HG02623 (cell line): ENCODE results near the gene ERVK3-1.
A peak's percentile ranks its signal among the peaks of the same experiment; 100 is the strongest.
"Not testable (repeated sequence)": the region's sequence is repeated elsewhere in the genome, so short reads cannot be mapped to it uniquely, and the experiment has no call there.

Experiments used
- ATAC-seq: cut with Tn5 transposase; IDR thresholded peaks from one replicate; pipeline ENCODE4 v1.9.1; 2021; ENCODE audit warnings: moderate library complexity; ENCODE audit not compliant: unreplicated experiment

ERVK3-1 gene

GRCh38 chr19:58305065-58305931, at the start of gene ERVK3-1:
ERVK3-1 (plus strand) TSS chr19:58305377; CDS start chr19:58312169, 6,792 bp downstream.
- peak; percentile 96 for ATAC-seq

- ATAC-seq = not testable (repeated sequence)
Measured at GRCh38 chr19:58258259-58258658, 46.9 kb upstream of the ERVK3-1 start.

- no peak for ATAC-seq
Measured at GRCh38 chr19:58261600-58261967, 43.6 kb upstream of the ERVK3-1 start.

- ATAC-seq = no peak
Measured at GRCh38 chr19:58261968-58262921, 42.9 kb upstream of the ERVK3-1 start.

DNA sequence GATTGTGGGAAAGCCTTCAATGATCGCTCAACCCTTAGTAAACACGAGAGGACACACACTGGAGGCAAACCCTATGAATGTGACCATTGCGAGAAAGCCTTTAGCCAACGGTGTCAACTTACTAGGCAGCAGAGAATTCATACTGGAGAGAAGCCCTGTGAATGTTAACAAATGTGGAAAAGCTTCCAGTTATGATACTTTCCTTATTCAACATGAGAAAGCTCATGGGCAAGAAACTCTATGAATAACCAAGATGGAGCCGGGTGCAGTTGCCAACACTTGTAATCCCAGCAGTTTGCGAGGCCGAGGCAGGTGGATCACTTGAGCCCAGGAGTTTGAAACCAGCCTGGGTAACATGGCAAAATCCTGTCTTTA, 42.3 kb upstream of the ERVK3-1 start:
- ATAC-seq = no peak

DNA sequence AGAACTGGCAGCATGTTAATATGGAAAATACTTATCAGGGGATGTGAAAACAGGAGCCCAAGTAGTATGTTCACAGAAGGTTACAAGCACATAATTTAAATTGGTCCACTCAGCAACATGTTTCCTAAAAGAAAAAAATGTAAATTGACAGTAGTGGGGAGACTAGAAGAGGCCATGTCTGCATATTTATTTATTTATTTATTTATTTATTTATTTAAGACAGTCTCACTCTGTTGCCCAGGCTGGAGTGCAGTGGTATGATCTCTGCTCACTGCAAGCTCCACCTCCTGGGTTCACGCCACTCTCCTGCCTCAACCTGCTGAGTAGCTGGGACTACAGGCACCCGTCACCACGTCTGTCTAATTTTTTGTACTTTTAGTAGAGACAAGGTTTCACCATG, 40.1 kb upstream of the ERVK3-1 start:
- no peak for ATAC-seq

DNA sequence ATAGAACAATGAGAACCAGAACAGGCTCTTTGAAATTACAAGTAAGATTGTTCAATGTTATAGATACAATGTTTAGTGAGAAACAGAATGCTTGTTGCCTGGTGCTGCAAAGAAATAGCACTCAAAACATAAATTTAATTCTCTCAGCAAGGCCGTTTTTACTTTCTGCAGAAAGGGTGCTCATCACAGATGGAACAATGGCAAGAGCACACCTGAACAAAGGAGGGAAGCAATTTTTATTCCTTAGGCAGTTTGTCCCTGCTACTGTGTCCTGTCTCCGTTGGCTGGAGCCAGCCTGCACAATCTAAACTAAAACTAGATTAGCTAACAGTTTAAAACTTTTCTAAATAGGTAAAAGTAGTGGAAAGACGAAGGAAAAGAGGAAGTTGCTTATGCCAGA, 36.8 kb upstream of the ERVK3-1 start:
- no peak for ATAC-seq

- ATAC-seq = no peak
Measured at GRCh38 chr19:58274771-58275201, 30.4 kb upstream of the ERVK3-1 start.

DNA sequence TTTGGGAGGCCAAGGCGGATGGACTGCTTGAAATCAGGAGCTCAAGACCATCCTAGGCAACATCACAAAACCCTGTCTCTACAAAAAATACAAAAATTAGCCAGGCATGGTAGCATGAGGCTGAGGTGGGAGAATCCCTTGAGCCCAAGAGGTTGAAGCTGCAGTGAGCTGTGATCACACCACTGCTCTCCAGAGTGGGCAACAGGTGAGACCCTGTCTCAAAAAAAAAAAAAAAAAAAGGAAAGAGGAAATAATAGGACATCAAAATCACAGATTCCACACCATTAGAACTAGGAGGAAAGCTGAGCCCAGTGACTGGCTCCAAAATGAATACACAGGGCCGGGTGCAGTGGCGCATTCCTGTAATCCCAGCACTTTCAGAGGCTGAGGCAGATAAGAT, 29.6 kb upstream of the ERVK3-1 start:
- ATAC-seq = no peak

- ATAC-seq = no peak
Measured at GRCh38 chr19:58277197-58277596, 28.0 kb upstream of the ERVK3-1 start.

GRCh38 chr19:58277748-58278540, 27.2 kb upstream of the ERVK3-1 start:
- no peak for ATAC-seq

- peak; percentile 93 for ATAC-seq
Measured at GRCh38 chr19:58278541-58279041, 26.6 kb upstream of the ERVK3-1 start, which contains the start of gene ZNF8. ZNF8 (plus strand) TSS chr19:58278955; CDS start chr19:58279082, 127 bp downstream.

GRCh38 chr19:58279042-58279924, 25.9 kb upstream of the ERVK3-1 start:
- peak; percentile 9 for ATAC-seq

DNA sequence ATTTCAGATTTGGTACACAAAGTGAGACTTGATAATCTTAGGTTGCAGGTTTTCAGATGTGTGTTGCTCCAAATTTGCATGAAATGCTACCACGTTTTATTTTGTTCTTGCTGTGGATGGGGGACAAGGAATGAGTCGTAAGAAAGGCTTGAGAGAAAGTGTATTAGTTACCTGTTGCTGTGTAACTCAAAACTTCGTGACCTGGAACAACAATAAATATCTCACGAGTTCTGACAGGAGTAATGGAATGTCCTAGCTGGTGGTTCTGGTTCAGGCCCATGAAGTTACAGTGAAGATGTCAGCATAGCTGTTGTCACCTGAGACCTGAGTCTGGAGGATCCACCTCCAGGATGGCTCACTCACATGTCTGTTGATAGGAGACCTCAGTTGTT, 25.3 kb upstream of the ERVK3-1 start:
- no peak for ATAC-seq

DNA sequence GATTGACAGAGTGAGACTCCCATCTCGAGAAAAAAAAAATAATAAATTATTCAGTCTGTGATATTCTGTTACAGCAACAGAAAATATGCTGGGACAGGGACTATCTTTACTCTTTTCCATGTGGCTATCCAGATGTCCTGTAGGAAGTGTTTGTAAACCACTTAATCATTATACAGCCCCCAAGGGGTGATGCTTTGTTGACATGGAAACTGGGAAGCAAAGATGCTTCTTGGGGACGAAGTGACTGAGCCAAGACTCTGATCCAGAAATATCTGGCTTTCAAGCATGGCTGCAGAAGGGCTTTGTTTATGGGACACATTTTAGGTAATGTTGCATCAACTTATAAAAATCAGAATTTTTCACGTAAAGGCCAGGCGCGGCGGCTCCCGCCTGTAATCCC, 21.0 kb upstream of the ERVK3-1 start:
- no peak for ATAC-seq

DNA sequence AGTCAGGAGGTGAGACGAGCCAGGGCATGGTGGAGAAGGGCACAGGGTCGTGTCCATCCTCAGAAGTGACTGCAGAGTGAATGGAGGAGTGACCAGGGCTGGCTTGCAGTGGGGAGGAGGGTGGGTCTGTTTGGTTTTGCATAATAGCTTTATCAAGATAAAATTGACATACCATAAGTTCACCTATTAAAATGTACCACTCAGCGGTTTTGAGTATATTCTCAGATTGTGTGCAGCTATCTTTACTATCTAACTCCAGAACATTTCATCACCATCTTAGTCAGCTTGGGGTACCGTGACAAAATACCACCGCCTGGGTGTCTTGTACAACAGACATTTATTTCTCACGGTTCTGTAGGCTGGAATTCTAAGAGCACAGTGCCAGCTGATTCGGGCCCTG, 13.2 kb upstream of the ERVK3-1 start:
- no peak for ATAC-seq

- no peak for ATAC-seq
Measured at GRCh38 chr19:58294743-58295374, 10.3 kb upstream of the ERVK3-1 start.

GRCh38 chr19:58296104-58296503, 9.1 kb upstream of the ERVK3-1 start:
- ATAC-seq = no peak

DNA sequence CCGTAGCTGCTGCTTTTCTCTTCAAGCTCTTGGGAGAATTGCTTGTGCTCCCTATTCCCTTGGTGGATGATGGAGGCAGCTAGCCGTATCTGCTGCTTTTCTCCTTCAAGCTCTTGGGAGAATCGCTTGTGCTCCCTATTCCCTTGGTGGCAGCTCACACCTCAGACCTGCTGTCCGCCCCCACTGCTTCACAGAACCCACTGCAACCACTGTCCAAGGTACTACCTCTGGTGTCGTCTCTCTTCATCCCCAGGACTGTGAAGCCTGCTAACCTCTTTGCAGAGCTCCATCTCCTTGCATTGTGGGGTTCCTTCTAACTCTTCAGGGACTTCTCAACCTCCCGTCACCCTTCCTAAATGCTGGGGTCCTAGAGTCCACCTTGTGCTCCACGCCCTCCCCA, 4.6 kb upstream of the ERVK3-1 start:
- no peak for ATAC-seq
